Psoas muscle (tissue), 8 donors: ENCODE results near the gene TPD52L2. TPM values are rescaled to one million over a fixed set of nuclear protein-coding genes. Genes with fewer than 3 reads are reported as not detected.

Source experiments
- ATAC-seq, 4 donors: fragments of 200-7000 bp; cut with Tn5 transposase; one replicate each; pipeline ENCODE4 v1.9.1; 2020; ENCODE audit warnings: moderate library complexity in 3 of 4, mild to moderate bottlenecking in 2 of 4
- DNase-seq, 2 donors: peaks; one replicate each; pipeline ENCODE4 v3.0.0-alpha.2; 2020
- H3K27ac ChIP-seq: fragments of 200-600 bp; one replicate; pipeline ENCODE4 v1.8.0; 2022
- H3K27me3 ChIP-seq, 3 donors: fragments of 200-600 bp in 1 of 3; one replicate each; pipeline versions ENCODE4 v1.6.1 to v1.8.0; 2013 to 2022; ENCODE audit warnings: low read length in 2 of 3, mild to moderate bottlenecking in 2 of 3, moderate library complexity in 1 of 3; ENCODE audit not compliant: insufficient read depth in 3 of 3
- H3K36me3 ChIP-seq, 2 donors: fragments of 200-600 bp in 1 of 2; one replicate each; pipeline versions ENCODE4 v1.6.1 to v1.8.0; 2013 to 2022; ENCODE audit warnings: low read depth in 1 of 2, mild to moderate bottlenecking in 1 of 2, moderate library complexity in 1 of 2; ENCODE audit not compliant: insufficient read depth in 1 of 2
- H3K4me1 ChIP-seq: fragments of 200-600 bp; one replicate; pipeline ENCODE4 v1.8.0; 2022
- H3K4me3 ChIP-seq: fragments of 200-600 bp; one replicate; pipeline ENCODE4 v1.8.0; 2022; ENCODE audit warnings: mild to moderate bottlenecking
- H3K9me3 ChIP-seq: fragments of 200-600 bp; one replicate; pipeline ENCODE4 v1.8.0; 2022
- WGBS, 3 donors: extraction: QIAGEN DNeasy Blood & Tissue Kit; methylation state at CpG; one replicate each; pipeline versions ENCODE4 v1.1.6 to v1.1.7; 2013; 5-methylcytosine and 5-hydroxymethylcytosine counted together
- intact Hi-C, 2 donors: fragments of 100-400 bp; cut with DNase I; formaldehyde crosslinking; loops; one replicate each; pipeline versions ENCODE4 v1.11.0 to v1.14.2; 2022
- polyA plus RNA-seq, 3 donors: library from polyadenylated mRNA; stranded (reverse); fragments of 200-250 nt; gene quantifications; one replicate each; pipeline ENCODE4 v1.2.3, GENCODE V29; 2013
- total RNA-seq, 4 donors: library from RNA; stranded (reverse); fragmentation: NEBNext Ultra II Directional in 2 of 4; extraction: Animal tissue kit (Norgen Biotek cat#: 25700) in 2 of 4; gene quantifications; one replicate each; pipeline versions ENCODE4 v1.2.1 to v1.2.4, GENCODE V29; 2021 to 2023
- TF ChIP-seq, protein P1 (sequence below): fragments of 200-600 bp; IDR thresholded peaks from one replicate; pipeline ENCODE4 v1.8.0; 2022; ENCODE audit warnings: antibody characterized with exemption
- donor health status: healthy with polysubstance abuse.
- donor health status: DM: no; HTN: no; CAD: no; lungs with moderate emphysema.
- donor health status: Bipolar disorder and iron deficiency.
- donor health status: healthy.
- donor health status: DM: yes; HTN: yes; CAD: no.
- donor health status: DM: no; HTN: no; CAD: no.
- donor health status: DM: no; HTN: no; CAD: no.
- donor health status: DM: yes; HTN: yes; CAD: no.

TPD52L2 gene
- total and polyA plus RNA-seq, 7 donors: 40.7 to 152 (median 55.8) TPM

DNA sequence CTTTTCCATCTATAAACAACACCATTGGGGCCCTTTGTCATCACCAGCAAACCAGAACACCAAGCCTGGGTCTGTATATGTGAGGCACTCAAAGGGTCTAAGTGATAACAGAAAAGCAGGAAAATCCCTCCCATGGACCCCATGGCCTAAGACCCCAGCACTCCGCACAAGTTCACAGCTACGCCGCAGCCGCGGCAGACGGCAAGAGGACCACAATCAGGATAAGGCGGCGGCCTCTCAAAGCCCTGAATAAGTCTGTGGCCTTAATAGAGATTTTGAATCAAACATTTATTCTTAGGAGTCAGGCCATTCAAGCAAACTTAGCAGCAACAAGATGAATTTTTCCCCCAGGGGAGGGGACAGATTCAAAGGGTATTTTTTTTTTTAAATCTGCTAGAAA lies 36.9 kb upstream of the TPD52L2 start:
- DNase-seq (no peak), ATAC-seq (no peak)
- Histone ChIP-seq H3K27me3 (peaks cover 0 to 20% (median 0%) of the 10 kb centered on the region in 3 donors), H3K27ac (no peak overlapping the region), H3K9me3 (no peaks in the 10 kb centered on the region), H3K36me3 (no peaks in the 10 kb centered on the region), H3K4me3 (peak overlapping the region; percentile 69), H3K4me1 (peaks cover 11% of the 10 kb centered on the region)
- TF ChIP-seq, protein P1, sequence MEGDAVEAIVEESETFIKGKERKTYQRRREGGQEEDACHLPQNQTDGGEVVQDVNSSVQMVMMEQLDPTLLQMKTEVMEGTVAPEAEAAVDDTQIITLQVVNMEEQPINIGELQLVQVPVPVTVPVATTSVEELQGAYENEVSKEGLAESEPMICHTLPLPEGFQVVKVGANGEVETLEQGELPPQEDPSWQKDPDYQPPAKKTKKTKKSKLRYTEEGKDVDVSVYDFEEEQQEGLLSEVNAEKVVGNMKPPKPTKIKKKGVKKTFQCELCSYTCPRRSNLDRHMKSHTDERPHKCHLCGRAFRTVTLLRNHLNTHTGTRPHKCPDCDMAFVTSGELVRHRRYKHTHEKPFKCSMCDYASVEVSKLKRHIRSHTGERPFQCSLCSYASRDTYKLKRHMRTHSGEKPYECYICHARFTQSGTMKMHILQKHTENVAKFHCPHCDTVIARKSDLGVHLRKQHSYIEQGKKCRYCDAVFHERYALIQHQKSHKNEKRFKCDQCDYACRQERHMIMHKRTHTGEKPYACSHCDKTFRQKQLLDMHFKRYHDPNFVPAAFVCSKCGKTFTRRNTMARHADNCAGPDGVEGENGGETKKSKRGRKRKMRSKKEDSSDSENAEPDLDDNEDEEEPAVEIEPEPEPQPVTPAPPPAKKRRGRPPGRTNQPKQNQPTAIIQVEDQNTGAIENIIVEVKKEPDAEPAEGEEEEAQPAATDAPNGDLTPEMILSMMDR: no peak
- WGBS, 3 donors: 79 to 86% (median 82%) methylated on average over 8 of the region's 8 CpGs
- intact Hi-C loops: loop anchor here in 1 of 2 donors (2.0 kb wide), 1 partner anchor 31 kb away; no protein-coding TSS in a partner anchor

DNA sequence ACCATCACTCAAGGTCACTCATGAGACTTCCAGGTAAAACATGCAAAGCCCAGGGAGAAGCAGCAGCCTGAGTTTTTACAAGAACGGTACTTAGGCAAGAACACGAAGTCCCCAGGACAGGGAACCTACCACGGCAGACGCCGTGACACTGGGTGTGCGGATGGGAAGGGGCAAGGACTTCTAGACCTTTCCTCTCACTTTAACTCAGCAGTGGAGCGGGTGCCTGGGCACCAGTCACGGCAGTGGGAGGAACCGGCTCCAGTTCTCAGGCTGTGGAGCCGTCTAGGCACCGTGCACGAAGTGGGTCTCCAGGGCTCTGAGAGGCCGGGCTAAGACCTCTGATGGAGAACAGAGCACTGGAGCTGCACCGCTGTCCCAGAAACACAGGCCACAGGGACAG lies 36.5 kb upstream of the TPD52L2 start:
- Histone ChIP-seq H3K27me3 (peaks cover 0 to 20% (median 0%) of the 10 kb centered on the region in 3 donors), H3K4me1 (peaks cover 11% of the 10 kb centered on the region), H3K36me3 (no peaks in the 10 kb centered on the region), H3K4me3 (peak overlapping the region; percentile 69), H3K9me3 (no peaks in the 10 kb centered on the region), H3K27ac (no peak overlapping the region)
- WGBS, 3 donors: 69 to 75% (median 73%) methylated on average over 14 of the region's 14 CpGs
- no peak for ATAC-seq
- DNase-seq: no peak
- intact Hi-C loops: loop anchor here in 1 of 2 donors (2.0 kb wide), 1 partner anchor 30 kb away; no protein-coding TSS in a partner anchor
- TF ChIP-seq, protein P1: no peak

DNA sequence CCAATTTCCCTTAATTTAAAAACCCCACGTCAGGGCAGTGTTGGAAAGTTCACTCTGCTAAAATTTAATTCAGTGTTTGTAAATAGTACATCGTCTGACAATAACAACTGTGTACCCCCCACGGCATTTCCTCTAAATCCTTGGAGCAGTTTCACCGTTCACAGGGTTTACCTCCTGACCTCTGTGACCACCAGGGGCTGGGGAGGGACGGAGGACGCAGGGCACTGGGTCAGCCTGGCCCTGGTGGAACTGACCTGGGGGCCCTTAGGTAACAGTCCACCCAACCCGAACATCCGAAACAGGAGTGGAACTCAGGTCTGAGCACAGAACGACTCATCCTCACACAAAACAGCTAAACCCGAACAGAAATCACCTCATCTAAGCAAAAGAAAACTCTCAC lies 36.1 kb upstream of the TPD52L2 start:
- intact Hi-C loops: loop anchor here in 1 of 2 donors (2.0 kb wide), 1 partner anchor 30 kb away; no protein-coding TSS in a partner anchor

DNA sequence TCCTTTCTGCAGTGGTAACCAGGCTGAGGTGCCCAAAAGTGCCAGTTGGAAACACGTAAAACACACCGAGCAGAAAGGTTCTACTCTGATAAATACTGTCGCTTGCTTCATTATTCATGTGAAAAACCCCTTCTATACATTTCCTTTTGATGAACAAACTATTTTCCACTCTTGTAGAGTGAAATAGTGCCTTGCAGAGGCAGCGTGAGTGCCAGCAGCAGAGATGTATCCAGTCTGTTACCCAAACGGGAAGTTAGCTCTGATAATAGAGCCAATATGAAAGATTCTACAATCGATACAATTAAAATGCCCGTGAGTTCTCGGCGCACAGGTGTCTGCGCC lies 35.5 kb upstream of the TPD52L2 start:
- Histone ChIP-seq H3K27ac (no peak overlapping the region), H3K27me3 (peaks cover 0 to 20% (median 0%) of the 10 kb centered on the region in 3 donors), H3K9me3 (no peaks in the 10 kb centered on the region), H3K36me3 (no peaks in the 10 kb centered on the region), H3K4me3 (peak overlapping the region; percentile 69), H3K4me1 (peaks cover 15% of the 10 kb centered on the region)
- WGBS, 3 donors: 30 to 34% (median 33%) methylated on average over 10 of the region's 10 CpGs
- no peak for ATAC-seq
- intact Hi-C loops: loop anchor here in 1 of 2 donors (2.0 kb wide), 1 partner anchor 29 kb away; no protein-coding TSS in a partner anchor
- TF ChIP-seq, protein P1: no peak
- DNase-seq: no peak

More for the DNA sequence above, 36.1 kb upstream of the TPD52L2 start:
- Histone ChIP-seq H3K4me1 (peaks cover 11% of the 10 kb centered on the region), H3K4me3 (peak overlapping the region; percentile 69), H3K9me3 (no peaks in the 10 kb centered on the region), H3K36me3 (no peaks in the 10 kb centered on the region), H3K27me3 (peaks cover 0 to 20% (median 0%) of the 10 kb centered on the region in 3 donors), H3K27ac (no peak overlapping the region)
- no peak for DNase-seq
- ATAC-seq: no peak
- 70 to 78% (median 72%) methylated on average over 10 of the region's 10 CpGs for WGBS, 3 donors
- TF ChIP-seq, protein P1: no peak
